IMR-90 (cell line): ENCODE measurements around the gene SCAMP4. TPM values are rescaled to one million over a fixed set of nuclear protein-coding genes. Genes with fewer than 3 reads are reported as not detected.

Experiments
- ATAC-seq: fragments of 200-7000 bp; cut with Tn5 transposase; 2 replicates; pipeline ENCODE4 v1.9.1; 2020; ENCODE audit warnings: low read depth, mild to moderate bottlenecking, moderate library complexity
- BruUV-seq: library from RNA; stranded (reverse); fragments of 400-500 nt; replicated peaks from 2 replicates; lab custom pipeline; 2021; lab: Mats Ljungman, UMichigan
- CTCF ChIA-PET: fragments of 300-600 bp; formaldehyde crosslinking; extraction: SDS; loops from one replicate; lab custom pipeline; 2021; ENCODE audit warnings: antibody characterized with exemption; lab: Yijun Ruan, JAX
- POLR2A ChIA-PET: fragments of 300-600 bp; sonication (Branson Sonifier 250); formaldehyde crosslinking; loops from one replicate; lab custom pipeline; 2022; ENCODE audit warnings: antibody characterized with exemption; ENCODE audit not compliant: unreplicated experiment; lab: Charles Lee
- DNase-seq: peaks from one replicate; pipeline ENCODE4 v3.0.0; 2013
- H2AFZ ChIP-seq: replicated peaks from 2 replicates; pipeline ENCODE3; 2013; ENCODE audit warnings: low read length, mild to moderate bottlenecking; ENCODE audit not compliant: poor library complexity
- H2AK5ac ChIP-seq: 2 replicates; pipeline ENCODE4 v1.6.1; 2013; ENCODE audit warnings: low read depth, low read length, inconsistent platforms
- H2AK9ac ChIP-seq: replicated peaks from 2 replicates; pipeline ENCODE3; 2013; ENCODE audit warnings: mild to moderate bottlenecking, low read depth, low read length, moderate library complexity; ENCODE audit not compliant: poor library complexity
- H2BK120ac ChIP-seq: 2 replicates; pipeline ENCODE4 v1.6.1; 2013; ENCODE audit warnings: low read depth, low read length, inconsistent platforms
- H2BK15ac ChIP-seq: 3 replicates; pipeline ENCODE4 v1.6.1; 2013; ENCODE audit warnings: low read depth, low read length, inconsistent platforms
- H2BK20ac ChIP-seq: 2 replicates; pipeline ENCODE4 v1.6.1; 2013; ENCODE audit warnings: low read depth, mild to moderate bottlenecking, inconsistent platforms, low read length, moderate library complexity
- H2BK5ac ChIP-seq: 2 replicates; pipeline ENCODE4 v1.6.1; 2013; ENCODE audit warnings: mild to moderate bottlenecking, low read depth, low read length, inconsistent platforms; ENCODE audit not compliant: poor library complexity, severe bottlenecking
- H3K14ac ChIP-seq: replicated peaks from 2 replicates; pipeline ENCODE4 v1.6.1; 2013; ENCODE audit warnings: low read depth, low read length, inconsistent platforms
- H3K18ac ChIP-seq: 2 replicates; pipeline ENCODE4 v1.6.1; 2013; ENCODE audit warnings: low read depth, low read length, control low read depth
- H3K23ac ChIP-seq: 2 replicates; pipeline ENCODE4 v1.6.1; 2013; ENCODE audit warnings: low read depth, low read length, inconsistent platforms
- H3K27ac ChIP-seq: 2 replicates; pipeline ENCODE4 v1.5.1; 2013; ENCODE audit warnings: mild to moderate bottlenecking, control low read depth, low read length; ENCODE audit not compliant: insufficient read depth
- H3K27me3 ChIP-seq: 2 replicates; pipeline ENCODE4 v1.6.1; 2013; ENCODE audit warnings: low read length; ENCODE audit not compliant: control insufficient read depth, insufficient read depth
- H3K36me3 ChIP-seq: 2 replicates; pipeline ENCODE4 v1.6.1; 2013; ENCODE audit warnings: low read length, mixed read lengths; ENCODE audit not compliant: control insufficient read depth, insufficient read depth
- H3K4ac ChIP-seq: 2 replicates; pipeline ENCODE4 v1.6.1; 2013; ENCODE audit warnings: low read depth, low read length, inconsistent platforms
- H3K4me1 ChIP-seq: 2 replicates; pipeline ENCODE4 v1.6.1; 2013; ENCODE audit warnings: low read length, mixed read lengths; ENCODE audit not compliant: control insufficient read depth, insufficient read depth
- H3K4me2 ChIP-seq: 2 replicates; pipeline ENCODE4 v1.6.1; 2013; ENCODE audit warnings: low read depth, mild to moderate bottlenecking, control low read depth, low read length, moderate library complexity
- H3K4me3 ChIP-seq: 2 replicates; pipeline ENCODE4 v1.5.1; 2013; ENCODE audit warnings: low read depth, mild to moderate bottlenecking, control low read depth, low read length, moderate library complexity; ENCODE audit not compliant: insufficient read depth
- H3K56ac ChIP-seq: 2 replicates; pipeline ENCODE4 v1.6.1; 2013; ENCODE audit warnings: low read length, inconsistent platforms; ENCODE audit not compliant: insufficient read depth; ENCODE audit errors: extremely low read depth
- H3K79me1 ChIP-seq, 2 experiments: 2 replicates each; pipeline ENCODE4 v1.6.1; 2013; ENCODE audit warnings: low read length in 2 of 2, inconsistent platforms in 1 of 2, low read depth in 1 of 2
- H3K9ac ChIP-seq: 2 replicates; pipeline ENCODE4 v1.6.1; 2013; ENCODE audit warnings: low read depth, low read length, control low read depth
- H3K9me1 ChIP-seq: 2 replicates; pipeline ENCODE4 v1.6.1; 2013; ENCODE audit warnings: low read length, inconsistent platforms; ENCODE audit not compliant: insufficient read depth
- H3K9me3 ChIP-seq: 2 replicates; pipeline ENCODE4 v1.6.1; 2013; ENCODE audit warnings: low read length; ENCODE audit not compliant: control insufficient read depth, insufficient read depth
- H4K20me1 ChIP-seq: 2 replicates; pipeline ENCODE4 v1.6.1; 2013; ENCODE audit warnings: low read length, inconsistent platforms; ENCODE audit not compliant: insufficient read depth
- H4K5ac ChIP-seq: 2 replicates; pipeline ENCODE4 v1.6.1; 2013; ENCODE audit warnings: mild to moderate bottlenecking, low read depth, low read length, control low read depth
- H4K8ac ChIP-seq, 2 experiments: 2 replicates each; pipeline ENCODE4 v1.6.1; 2013; ENCODE audit warnings: low read depth in 2 of 2, low read length in 2 of 2, control low read depth in 1 of 2, inconsistent platforms in 1 of 2
- H4K91ac ChIP-seq: 2 replicates; pipeline ENCODE4 v1.6.1; 2013; ENCODE audit warnings: low read depth, low read length, inconsistent platforms; ENCODE audit not compliant: insufficient read depth
- CEBPB ChIP-seq: IDR thresholded peaks from 2 replicates; pipeline ENCODE4 v1.6.1; 2012; ENCODE audit warnings: low read depth, low read length, improper control_type of control experiment
- CTCF ChIP-seq: conservative IDR thresholded peaks from 2 replicates; pipeline ENCODE4 v1.5.1; 2012; ENCODE audit warnings: mild to moderate bottlenecking, low read depth, low read length, improper control_type of control experiment
- MAFK ChIP-seq: IDR thresholded peaks from 2 replicates; pipeline ENCODE4 v1.6.1; 2012; ENCODE audit warnings: low read depth, low read length, improper control_type of control experiment
- MAZ ChIP-seq: IDR thresholded peaks from 2 replicates; pipeline ENCODE4 v1.6.1; 2012; ENCODE audit warnings: low read depth, mild to moderate bottlenecking, low read length, improper control_type of control experiment, moderate library complexity, borderline replicate concordance
- POLR2A ChIP-seq: IDR thresholded peaks from 2 replicates; pipeline ENCODE4 v1.6.1; 2012; ENCODE audit warnings: mild to moderate bottlenecking, low read depth, low read length
- RAD21 ChIP-seq: IDR thresholded peaks from 2 replicates; pipeline ENCODE4 v1.6.1; 2012; ENCODE audit warnings: low read length, improper control_type of control experiment
- RCOR1 ChIP-seq: IDR thresholded peaks from 2 replicates; pipeline ENCODE4 v1.6.1; 2012; ENCODE audit warnings: mild to moderate bottlenecking, low read length, improper control_type of control experiment; ENCODE audit not compliant: insufficient replicate concordance
- RFX5 ChIP-seq: IDR thresholded peaks from 2 replicates; pipeline ENCODE4 v1.8.0; 2012; ENCODE audit warnings: low read depth, mild to moderate bottlenecking, low read length, moderate library complexity
- SMC3 ChIP-seq: fragments of 150-350 bp; IDR thresholded peaks from 2 replicates; pipeline ENCODE4 v1.6.1; 2016; ENCODE audit warnings: low read depth, mild to moderate bottlenecking, antibody characterized with exemption, low read length, moderate library complexity
- WGBS, 2 experiments: methylation state at CpG; one replicate each; pipeline versions ENCODE4 v1.1.5 to v1.1.7; 2013; ENCODE audit warnings: missing lambda C conversion rate in 2 of 2; ENCODE audit not compliant: insufficient read length in 1 of 2; ENCODE audit errors: extremely low coverage in 2 of 2; 5-methylcytosine and 5-hydroxymethylcytosine counted together
- dilution Hi-C: fragments of 300-500 bp; cut with HindIII; formaldehyde crosslinking; loops from one replicate; pipeline ENCODE4 v1.14.3; 2018; ENCODE audit warnings: low sequenced_read_pairs; ENCODE audit not compliant: unreplicated experiment
- in situ Hi-C: fragments of 300-500 bp; cut with MboI; formaldehyde crosslinking; loops from 3 replicates; pipeline ENCODE4 v1.14.3; 2019; ENCODE audit warnings: low sequenced_read_pairs, inconsistent platforms, mixed read lengths
- intact Hi-C: fragments of 100-400 bp; cut with micrococcal nuclease; formaldehyde crosslinking; loops from 2 replicates; pipeline ENCODE4 v1.10.0; 2022
- polyA plus RNA-seq, 3 experiments: library from polyadenylated mRNA; depleted of rRNA; stranded (reverse); fragments of >200 nt; gene quantifications; 2 replicates each; pipeline ENCODE4 v1.2.3, GENCODE V29; 2012; ENCODE audit warnings: low replicate concordance in 1 of 3
- total RNA-seq: library from RNA; depleted of rRNA; stranded (reverse); fragments of >200 nt; gene quantifications from 2 replicates; pipeline ENCODE4 v1.2.3, GENCODE V29; 2012
- TF ChIP-seq, protein P1 (sequence below): fragments of 150-350 bp; IDR thresholded peaks from 2 replicates; pipeline ENCODE4 v1.6.1; 2016; ENCODE audit warnings: low read depth, mild to moderate bottlenecking, low read length, moderate library complexity, borderline replicate concordance
- TF ChIP-seq, protein P2 (sequence below): fragments of 150-350 bp; IDR thresholded peaks from 2 replicates; pipeline ENCODE4 v1.6.1; 2017; ENCODE audit warnings: mild to moderate bottlenecking, antibody characterized with exemption, low read length, low read depth

The SCAMP4 gene
- total and polyA plus RNA-seq, 2 of the 4 experiments (the other 2 are of a cell fraction) = 16.1 to 28.1 TPM

DNA sequence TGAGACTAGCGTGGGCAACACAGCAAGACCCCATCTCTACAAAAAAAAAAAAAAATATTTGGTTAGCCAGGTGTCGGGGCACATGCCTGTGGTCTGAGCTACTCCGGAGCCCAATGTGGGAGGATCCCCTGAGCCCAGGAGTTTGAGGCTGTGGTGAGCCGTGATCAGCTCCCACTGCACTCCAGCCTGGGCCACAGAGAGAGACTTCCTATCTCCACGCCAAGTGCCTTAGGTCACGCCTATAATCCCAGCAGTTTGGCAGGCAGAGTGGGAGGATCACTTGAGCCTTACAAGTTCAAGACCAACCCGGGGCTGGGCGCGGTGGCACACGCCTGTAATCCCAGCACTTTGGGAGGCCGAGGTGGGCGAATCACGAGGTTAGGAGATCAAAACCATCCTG is 8.7 kb upstream of the SCAMP4 start:
- POLR2A ChIA-PET = no interaction called here
- in situ Hi-C loops = no loop called here
- no peak overlapping the region for H4K5ac ChIP-seq
- CTCF ChIA-PET = interaction anchor here (0.6 to 0.7 kb wide), 2 partner anchors 9 to 103 kb away, joined by 3 to 4 read pairs; partner anchors contain the start of genes ADAT3 and SCAMP4
- H4K8ac ChIP-seq = no peak overlapping the region
- dilution Hi-C loops = no loop called here
- H3K79me1 ChIP-seq = no peaks in the 10 kb centered on the region
- no peaks in the 10 kb centered on the region for H3K36me3 ChIP-seq
- no peak overlapping the region for H3K4me2 ChIP-seq
- H3K27me3 ChIP-seq = no peaks in the 10 kb centered on the region
- H2BK120ac ChIP-seq = no peak overlapping the region
- DNase-seq = no peak
- no peak overlapping the region for H3K56ac ChIP-seq
- no peak overlapping the region for H2AFZ ChIP-seq
- H3K23ac ChIP-seq = no peak overlapping the region
- H2BK15ac ChIP-seq = no peak overlapping the region
- H3K14ac ChIP-seq = no peak overlapping the region
- H3K4ac ChIP-seq = no peak overlapping the region
- H3K27ac ChIP-seq = no peak overlapping the region
- intact Hi-C loops = no loop called here
- no peak overlapping the region for H4K91ac ChIP-seq
- no peaks in the 10 kb centered on the region for H4K20me1 ChIP-seq
- H2BK20ac ChIP-seq = no peak overlapping the region
- no peak overlapping the region for H2AK9ac ChIP-seq
- H3K4me1 ChIP-seq = peaks cover 5% of the 10 kb centered on the region
- no peaks in the 10 kb centered on the region for H3K9me1 ChIP-seq
- TF ChIP-seq MAZ = no peak
- no peak for TF ChIP-seq CTCF
- TF ChIP-seq, protein P1, sequence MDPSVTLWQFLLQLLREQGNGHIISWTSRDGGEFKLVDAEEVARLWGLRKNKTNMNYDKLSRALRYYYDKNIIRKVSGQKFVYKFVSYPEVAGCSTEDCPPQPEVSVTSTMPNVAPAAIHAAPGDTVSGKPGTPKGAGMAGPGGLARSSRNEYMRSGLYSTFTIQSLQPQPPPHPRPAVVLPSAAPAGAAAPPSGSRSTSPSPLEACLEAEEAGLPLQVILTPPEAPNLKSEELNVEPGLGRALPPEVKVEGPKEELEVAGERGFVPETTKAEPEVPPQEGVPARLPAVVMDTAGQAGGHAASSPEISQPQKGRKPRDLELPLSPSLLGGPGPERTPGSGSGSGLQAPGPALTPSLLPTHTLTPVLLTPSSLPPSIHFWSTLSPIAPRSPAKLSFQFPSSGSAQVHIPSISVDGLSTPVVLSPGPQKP = no peak
- TF ChIP-seq RCOR1 = no peak
- TF ChIP-seq, protein P2, sequence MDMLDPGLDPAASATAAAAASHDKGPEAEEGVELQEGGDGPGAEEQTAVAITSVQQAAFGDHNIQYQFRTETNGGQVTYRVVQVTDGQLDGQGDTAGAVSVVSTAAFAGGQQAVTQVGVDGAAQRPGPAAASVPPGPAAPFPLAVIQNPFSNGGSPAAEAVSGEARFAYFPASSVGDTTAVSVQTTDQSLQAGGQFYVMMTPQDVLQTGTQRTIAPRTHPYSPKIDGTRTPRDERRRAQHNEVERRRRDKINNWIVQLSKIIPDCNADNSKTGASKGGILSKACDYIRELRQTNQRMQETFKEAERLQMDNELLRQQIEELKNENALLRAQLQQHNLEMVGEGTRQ = no peak
- TF ChIP-seq RAD21 = no peak
- TF ChIP-seq SMC3 = no peak
- TF ChIP-seq CEBPB = no peak
- TF ChIP-seq POLR2A = no peak
- no peak for TF ChIP-seq RFX5
- TF ChIP-seq MAFK = no peak
- 88% methylated on average over 6 of the region's 13 CpGs; no CpG with 5 or more reads in 1 of the 2 experiments for WGBS, 2 experiments
- H3K9me3 ChIP-seq = no peaks in the 10 kb centered on the region
- no peak for ATAC-seq
- no peak overlapping the region; the same call in 1 of the 2 replicates for H2AK5ac ChIP-seq
- H3K4me3 ChIP-seq = no peak overlapping the region
- H3K9ac ChIP-seq = no peak overlapping the region
- no peak overlapping the region for H2BK5ac ChIP-seq
- no peak overlapping the region for H3K18ac ChIP-seq
- BruUV-seq = no TSS peak
